Glomerular endothelial cell (primary cell): Measurements from ENCODE around the gene PRR13. TPM values are rescaled to one million over a fixed set of nuclear protein-coding genes. Genes with fewer than 3 reads are reported as not detected.
"Not testable (repeated sequence)": the region's sequence is repeated elsewhere in the genome, so short reads cannot be mapped to it uniquely, and the experiment has no call there.

ENCODE experiments used
- DNase-seq: peaks from one replicate; pipeline ENCODE4 v3.0.0-alpha.2; 2011; ENCODE audit warnings: low read depth, low spot score; ENCODE audit errors: extremely low read depth
- total RNA-seq: library from RNA; depleted of rRNA; stranded (reverse); fragments of >200 nt; gene quantifications from 2 replicates; pipeline ENCODE4 v1.2.3, GENCODE V29; 2015

PRR13 gene, protein sequence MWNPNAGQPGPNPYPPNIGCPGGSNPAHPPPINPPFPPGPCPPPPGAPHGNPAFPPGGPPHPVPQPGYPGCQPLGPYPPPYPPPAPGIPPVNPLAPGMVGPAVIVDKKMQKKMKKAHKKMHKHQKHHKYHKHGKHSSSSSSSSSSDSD
- total RNA-seq, result 50.5 and 55.0 TPM in 2 replicates

DNA sequence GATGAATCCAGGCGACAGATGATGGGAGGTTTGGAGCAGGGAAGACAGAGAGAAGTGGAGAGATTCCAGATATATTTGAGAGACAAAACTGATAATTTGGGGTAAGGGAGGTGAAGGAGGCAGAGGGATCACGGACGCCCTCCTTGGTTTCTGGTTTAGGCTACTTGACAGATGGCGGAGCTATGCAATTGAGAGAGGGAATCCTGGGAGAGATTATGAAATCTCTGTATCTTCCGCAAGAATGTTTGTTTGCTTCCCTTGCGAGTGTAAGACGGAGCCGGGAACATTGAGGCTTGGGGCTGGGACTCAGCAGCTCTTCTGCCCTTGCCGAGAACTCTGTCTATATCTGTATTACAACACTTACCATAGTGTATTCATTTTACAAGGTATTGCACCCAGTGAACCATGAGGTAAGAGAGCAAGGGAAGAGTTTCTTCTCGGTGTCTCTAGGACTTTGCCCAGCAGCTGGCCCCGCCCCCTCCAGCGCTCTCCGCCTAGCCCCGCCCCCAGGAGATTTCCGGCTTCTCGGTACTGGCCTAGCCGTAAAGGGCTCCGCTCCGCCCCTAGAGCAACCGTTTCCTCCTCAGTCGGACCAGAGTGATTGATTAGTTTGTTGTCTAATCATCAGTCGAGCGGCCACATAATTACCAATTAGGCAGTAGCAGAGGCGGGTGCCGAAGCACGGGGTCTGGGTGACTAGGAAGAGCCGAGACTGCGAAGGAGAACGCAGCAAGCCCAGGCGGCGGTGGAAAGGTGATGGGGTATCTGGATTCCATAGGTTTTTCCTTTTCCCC lies at the start of gene PRR13:
Gene PRR13, plus strand, starts transcription at position 695 of the 794 bp plus-strand sequence. CDS start 981 bp downstream, outside the sequence.
- DNase-seq, result peak; percentile 97

DNA sequence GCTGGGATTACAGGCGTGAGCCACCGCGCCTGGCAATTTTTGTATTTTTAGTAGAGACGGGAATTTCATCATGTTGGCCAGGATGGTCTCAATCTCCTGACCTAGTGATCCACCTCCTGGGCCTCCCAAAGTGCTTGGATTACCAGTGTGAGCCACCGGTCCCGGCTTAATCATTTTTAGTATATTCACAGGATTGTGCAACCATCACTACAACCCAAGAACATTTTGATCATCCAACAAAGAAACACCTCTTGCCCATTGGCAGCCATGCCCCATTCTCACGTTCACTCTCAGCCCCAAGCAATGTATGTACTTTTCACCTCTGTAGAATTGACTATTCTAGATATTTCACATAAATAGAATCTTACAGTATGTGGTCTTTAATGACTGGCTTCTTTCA lies 41.6 kb upstream of the PRR13 start:
- DNase-seq, result no peak

DNA sequence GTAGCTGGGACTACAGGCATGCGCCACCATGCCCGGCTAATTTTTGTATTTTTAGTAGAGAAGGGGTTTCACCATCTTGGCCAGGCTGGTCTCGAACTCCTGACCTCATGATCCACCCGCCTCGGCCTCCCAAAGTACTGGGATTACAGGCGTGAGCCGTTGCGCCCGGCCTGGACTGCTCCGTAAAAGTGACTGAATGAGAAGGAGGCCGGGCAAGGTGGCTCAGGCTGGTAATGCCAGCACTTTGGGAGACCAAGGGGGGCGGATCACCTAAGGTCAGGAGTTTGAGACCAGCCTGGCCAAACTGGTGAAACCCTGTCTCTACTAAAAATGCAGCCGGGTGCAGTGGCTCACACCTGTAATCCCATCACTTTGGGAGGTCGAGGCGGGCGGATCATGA lies 39.2 kb upstream of the PRR13 start:
- not testable (repeated sequence) for DNase-seq

DNA sequence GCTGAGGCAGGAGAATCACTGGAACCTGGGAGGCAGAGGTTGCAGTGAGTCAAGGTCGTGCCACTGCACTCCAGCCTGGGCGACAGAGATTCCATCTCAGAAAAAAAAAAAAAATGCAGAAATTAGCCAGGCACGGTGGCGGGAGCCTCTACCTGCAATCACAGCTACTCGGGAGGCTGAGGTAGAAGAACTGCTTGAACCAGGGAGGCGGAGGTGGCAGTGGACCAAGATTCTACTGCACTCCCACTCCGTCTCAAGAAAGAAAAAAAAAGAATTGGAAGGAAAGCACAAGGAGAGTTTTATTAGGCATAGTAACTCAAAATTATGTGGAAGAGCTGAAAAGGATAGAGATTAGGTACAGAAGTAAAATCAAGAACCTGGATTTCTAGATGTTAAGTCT lies 38.7 kb upstream of the PRR13 start:
- no peak for DNase-seq

DNA sequence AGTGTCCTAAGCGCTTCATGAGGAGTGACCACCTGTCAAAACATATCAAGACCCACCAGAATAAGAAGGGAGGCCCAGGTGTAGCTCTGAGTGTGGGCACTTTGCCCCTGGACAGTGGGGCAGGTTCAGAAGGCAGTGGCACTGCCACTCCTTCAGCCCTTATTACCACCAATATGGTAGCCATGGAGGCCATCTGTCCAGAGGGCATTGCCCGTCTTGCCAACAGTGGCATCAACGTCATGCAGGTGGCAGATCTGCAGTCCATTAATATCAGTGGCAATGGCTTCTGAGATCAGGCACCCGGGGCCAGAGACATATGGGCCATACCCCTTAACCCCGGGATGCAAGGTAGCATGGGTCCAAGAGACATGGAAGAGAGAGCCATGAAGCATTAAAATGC lies 30.6 kb upstream of the PRR13 start:
- no peak for DNase-seq

DNA sequence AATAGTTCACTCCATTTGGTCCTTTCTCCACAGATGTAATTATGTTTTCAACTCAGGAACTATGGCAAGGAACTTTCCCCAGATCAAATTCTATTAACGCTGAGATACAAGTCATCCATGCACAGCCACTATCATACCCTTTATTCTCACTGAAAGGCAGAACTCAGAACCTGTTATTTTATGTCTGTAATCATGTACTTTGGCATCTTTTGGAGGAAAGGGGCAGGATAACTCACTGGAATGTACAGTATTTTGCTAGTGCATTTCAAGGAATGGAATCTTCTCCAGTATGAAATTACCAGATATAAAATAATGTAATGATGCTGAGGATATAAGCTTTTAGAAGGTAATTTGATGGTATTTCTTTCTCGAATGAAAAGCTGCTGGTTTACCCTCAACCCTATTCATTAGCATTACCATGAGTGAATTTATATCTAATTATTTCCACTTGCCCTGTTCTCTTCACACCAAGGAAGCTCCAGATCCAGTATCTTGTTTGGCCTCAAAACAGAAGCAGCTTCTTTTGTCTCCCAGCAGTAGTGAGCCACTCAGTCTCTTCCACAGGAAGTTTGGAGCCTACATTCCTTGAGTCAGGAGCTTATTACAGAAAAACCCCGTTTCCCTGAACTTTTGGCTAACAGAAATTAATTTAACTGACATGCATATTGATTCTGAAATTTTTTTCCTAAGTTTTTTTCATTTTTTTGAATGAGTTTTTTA lies 27.9 kb upstream of the PRR13 start:
- DNase-seq, result no peak

DNA sequence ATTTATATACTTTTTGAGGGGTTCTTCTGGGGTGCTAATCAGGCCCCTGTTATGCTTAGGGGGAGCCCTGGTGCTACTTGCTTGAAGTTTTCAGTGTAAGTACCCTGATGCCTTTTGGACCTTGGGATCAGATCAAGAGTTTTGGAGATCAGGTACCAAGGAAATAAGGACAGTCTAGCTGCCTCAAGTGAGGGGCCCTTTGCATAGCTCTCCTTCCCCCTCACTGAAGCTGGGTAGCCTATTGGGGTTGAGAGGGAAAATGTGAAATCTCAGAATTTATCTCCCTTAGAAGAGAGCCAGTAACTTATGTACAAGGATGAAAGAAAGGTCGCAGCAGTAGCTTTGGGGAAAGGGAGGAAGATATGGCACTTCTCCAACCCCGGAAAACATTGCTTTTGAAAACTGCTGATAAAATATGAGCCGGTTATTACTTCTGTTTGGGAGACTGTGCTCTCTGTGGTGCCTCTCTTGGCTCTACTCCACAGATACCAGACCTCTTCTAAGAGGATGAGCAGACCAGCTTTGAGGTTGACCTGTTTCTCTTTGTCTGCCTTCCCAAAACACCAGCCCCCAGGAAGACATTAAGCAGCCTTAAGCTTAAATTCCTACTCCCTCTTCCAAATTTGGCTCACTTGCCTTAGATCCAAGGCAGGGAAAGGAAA lies 26.6 kb upstream of the PRR13 start:
- DNase-seq, result no peak

DNA sequence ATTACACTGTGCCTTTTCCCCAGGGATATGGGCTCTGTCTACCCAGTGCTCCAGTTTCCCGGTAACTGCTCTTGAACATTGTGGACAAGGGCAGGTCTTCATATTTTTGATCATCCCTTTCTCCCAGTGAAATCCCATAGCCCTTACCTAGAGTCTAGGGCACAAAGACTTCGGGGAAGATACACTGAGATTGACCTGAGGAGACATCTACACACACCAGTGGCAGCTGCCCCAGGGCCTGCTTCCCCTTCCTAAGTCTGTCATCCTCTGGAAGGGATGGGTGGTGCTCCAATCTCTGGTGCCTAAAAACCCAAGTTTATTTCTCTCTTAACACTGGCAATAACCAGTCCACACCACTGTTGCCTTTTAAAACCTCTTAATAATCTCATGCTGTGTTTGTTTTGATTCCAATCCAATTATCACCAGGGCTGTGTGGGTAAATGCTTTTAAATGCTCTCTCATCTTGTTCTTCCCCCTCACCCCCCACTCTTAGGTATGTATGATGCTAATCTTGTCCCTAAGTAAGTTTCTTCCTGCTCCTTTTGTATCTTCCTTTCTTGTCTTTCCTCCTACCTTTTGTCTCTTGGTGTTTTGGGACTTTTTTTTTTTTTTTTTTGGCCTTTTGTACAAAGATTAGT lies 25.7 kb upstream of the PRR13 start:
- not testable (repeated sequence) for DNase-seq

DNA sequence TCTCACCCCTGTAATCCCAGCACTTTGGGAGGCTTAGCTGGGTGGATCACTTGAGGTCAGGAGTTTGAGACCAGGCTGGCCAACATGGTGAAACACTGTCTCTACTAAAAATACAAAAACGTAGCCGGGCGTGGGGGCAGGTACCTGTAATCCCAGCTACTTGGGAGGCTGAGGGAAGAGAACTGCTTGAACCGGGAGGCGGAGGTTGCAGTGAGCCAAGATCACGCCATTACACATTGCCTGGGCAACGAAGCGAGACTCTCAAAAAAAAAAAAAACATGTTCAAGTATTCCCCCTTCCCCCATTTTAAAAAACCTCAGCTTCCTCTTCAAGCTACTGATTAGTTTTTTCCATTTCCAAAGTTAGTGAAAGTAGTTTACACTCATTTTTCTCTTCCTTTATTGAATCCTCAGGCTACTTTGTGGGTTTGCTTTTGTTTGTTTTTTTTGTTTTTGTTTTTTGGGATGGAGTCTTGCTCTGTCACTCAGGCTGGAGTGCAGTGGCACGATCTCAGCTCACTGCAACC lies 24.2 kb upstream of the PRR13 start:
- not testable (repeated sequence) for DNase-seq

DNA sequence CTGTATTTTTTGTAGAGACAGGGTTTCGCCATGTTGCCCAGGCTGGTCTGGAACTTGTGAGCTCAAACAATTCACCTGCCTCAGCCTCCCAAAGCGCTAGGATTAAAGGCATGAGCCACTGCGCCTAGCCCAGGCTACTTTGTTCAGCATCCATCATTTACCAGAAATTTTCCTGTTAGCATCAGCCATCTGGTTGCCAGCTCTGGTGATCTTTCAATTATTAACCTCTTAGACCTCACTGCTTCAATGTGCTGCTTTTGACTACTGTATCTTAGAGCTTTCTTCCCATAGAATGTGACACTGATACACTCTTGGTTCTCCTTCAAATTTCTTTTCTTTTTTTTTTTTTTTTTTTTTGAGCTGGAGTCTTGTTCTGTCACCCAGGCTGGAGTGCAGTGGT lies 23.3 kb upstream of the PRR13 start:
- DNase-seq, result no peak

DNA sequence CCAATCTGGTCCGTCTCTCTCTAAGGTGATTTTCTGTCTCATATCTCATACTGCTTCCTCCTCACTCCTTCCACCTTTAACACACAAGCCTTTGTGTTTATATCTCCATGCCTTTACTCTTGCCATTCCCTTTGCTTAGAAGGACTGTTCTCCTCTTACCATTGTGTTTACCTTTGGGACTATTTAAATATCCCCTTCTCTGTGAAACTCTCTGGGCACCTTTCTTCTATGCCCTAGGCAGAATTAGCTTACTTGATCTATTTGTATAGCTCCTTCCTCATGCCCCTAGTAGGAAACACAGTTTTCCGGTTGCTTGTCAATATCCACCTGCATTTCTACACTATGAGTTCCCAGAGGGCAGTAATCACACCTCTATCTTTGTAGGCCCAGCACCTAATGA lies 21.8 kb upstream of the PRR13 start:
- DNase-seq, result no peak

DNA sequence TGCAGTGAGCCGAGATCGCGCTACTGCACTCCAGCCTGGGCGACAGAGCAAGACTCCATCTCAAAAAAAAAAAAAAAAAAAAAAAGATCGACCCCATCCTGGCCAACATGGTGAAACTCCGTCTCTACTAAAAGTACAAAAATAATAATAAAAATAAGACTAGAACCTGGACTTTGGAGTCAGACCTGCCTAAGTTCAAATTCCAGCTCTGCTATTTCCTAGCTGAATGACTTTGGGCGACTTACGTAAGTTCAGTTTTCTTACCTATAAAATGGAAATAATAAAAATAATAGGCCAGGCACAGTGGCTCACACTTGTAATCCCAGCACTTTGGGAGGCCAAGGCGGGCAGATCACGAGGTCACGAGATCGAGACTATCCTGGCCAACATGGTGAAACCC lies 19.3 kb upstream of the PRR13 start:
- not testable (repeated sequence) for DNase-seq

DNA sequence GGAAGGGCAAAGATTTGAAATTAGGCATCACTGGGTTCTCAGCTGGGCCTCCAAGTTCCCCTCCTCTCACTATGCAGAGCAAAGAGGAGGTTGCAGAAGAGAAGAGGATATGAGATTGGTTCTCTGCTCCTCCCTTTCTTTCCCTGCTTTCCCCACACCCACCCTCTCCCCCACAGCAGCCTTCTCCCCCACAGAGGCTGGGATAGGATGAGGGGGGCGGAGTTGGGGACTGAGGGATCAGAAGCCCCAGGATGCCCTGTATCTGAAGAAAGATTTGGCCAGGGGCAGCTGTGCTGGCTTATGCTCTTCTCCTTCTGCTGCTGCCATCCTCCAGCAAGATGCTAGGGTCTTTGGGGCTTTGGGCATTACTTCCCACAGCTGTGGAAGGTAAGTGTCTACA lies 17.9 kb upstream of the PRR13 start, which contains the start of gene AMHR2:
Gene AMHR2, plus strand, starts transcription at position 259 of the 400 bp plus-strand sequence. Its CDS starts 80 bp downstream, at position 339.
- no peak for DNase-seq

DNA sequence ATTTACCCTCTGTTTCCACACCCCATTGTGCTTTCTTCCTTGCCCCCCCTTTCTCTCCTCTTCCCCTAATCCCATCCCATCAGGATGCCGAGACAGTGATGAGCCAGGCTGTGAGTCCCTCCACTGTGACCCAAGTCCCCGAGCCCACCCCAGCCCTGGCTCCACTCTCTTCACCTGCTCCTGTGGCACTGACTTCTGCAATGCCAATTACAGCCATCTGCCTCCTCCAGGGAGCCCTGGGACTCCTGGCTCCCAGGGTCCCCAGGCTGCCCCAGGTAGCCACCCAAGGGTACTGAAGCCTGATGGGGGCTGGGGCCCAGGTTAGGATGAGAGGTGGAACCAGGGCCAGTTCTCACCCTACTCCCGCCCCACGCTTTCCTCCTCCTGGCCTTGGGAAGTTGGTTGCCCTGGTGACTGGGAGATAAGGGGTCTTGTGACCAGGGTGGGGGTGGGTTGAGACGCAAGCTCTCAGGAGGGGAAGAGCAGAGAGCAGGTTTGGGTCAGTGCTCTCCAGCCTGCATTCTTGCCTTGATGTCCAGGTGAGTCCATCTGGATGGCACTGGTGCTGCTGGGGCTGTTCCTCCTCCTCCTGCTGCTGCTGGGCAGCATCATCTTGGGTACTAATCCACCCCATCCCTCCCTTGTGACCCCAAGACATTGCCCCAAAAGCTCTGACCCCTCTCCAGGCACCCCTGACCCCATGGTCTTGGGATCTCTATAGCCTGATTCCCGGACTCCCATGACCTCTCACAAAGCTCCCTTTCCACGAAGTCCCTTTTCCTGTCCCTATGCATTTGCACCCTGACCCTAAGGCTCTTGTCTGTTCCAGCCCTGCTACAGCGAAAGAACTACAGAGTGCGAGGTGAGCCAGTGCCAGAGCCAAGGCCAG lies 16.7 kb upstream of the PRR13 start:
- no peak for DNase-seq

DNA sequence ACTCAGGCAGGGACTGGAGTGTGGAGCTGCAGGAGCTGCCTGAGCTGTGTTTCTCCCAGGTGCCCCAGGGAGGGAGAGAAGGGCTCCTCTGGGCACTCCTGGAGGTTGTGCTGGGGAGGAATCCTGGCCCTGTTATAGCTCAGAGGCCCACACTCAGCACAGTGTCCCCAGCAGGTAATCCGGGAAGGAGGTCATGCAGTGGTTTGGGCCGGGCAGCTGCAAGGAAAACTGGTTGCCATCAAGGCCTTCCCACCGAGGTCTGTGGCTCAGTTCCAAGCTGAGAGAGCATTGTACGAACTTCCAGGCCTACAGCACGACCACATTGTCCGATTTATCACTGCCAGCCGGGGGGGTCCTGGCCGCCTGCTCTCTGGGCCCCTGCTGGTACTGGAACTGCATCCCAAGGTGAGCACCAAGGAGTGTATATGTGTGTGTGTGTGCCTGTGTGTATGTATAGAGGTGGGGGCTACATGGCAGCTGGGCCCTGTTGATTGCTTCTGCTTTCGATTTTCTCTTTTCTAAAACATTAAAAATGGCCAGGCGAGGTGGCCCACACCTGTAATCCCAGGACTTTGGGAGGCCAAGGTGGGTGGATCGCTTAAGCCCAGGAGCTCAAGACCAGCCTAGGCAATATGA lies 15.9 kb upstream of the PRR13 start:
- no peak for DNase-seq

DNA sequence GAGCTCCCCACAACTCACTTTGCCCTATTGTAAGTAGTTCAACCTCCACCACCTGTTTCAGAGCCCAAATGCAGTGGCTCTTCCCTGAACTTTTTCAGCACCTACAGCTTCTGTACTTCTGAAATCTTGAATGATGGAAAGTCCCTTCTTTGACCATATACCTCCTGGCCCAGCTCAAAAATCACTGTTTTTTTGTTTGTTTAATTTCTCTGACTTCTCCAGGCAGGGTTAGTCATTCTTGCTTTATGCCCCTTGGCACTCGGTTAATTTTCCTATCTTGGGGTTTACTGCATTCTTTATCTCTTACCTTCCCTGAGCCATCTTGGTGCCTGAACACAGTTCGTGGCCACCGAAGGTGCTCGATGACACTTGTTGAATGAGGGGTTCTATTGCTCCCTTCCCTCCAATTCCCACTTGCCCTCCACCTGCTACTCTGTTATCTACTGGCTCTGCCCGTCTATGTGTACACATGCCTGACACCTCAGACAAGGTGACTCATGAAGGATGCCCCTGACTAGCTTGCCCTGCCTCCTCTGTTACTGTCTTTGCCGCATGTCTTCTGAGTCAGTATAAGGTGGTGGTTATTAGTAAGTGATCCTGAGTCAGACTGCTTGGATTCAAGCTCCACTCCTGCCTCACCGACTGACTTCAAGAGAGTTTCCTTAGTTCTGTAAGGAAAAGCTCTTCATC lies 13.5 kb upstream of the PRR13 start:
- no peak for DNase-seq

DNA sequence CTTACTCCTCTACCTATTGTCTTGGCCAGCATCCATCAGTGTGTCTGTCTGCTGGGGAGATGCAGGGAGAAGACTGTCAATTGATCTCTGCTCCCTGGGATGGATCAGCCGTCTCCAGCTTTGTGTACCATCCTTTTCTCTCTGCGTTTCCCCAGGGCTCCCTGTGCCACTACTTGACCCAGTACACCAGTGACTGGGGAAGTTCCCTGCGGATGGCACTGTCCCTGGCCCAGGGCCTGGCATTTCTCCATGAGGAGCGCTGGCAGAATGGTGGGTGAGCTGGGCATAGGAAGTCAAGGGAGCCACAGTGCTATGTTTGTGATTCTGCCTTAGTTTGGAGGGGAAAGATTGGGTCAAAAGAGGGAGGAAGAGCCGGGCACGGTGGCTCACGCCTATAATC lies 12.8 kb upstream of the PRR13 start:
- DNase-seq, result no peak

DNA sequence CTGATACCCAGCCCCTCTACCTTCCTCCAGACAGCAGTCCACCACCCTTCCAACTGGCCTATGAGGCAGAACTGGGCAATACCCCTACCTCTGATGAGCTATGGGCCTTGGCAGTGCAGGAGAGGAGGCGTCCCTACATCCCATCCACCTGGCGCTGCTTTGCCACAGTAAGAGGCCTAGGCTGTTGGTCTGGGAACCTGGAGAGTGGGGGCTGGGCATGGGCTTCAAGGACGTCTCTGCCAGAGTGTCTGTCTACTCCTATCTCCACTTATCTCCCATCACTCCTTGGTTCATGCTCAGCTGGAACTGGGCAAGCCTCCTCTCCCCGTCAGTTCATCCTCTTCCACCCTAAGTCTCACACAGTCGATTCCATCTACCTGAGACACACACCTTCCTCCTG lies 11.4 kb upstream of the PRR13 start:
- no peak for DNase-seq
